ENCODE data around the gene THBS2. TPM values are rescaled to one million over a fixed set of nuclear protein-coding genes. Genes with fewer than 3 reads are reported as not detected.

The THBS2 gene
- total and polyA plus RNA-seq, 10 of the 15 experiments (the other 5 are each of a cell fraction or from before 2014, with no cell fraction given) = 0.07 to 0.10 TPM; not detected in 8

- DNase-seq (ENCODE audit: low read depth, low spot score) (no peak), ATAC-seq (no peak), FAIRE-seq (no peak)
- no peaks in the 10 kb centered on the region for H4K20me1 ChIP-seq (ENCODE audit: control insufficient read depth, insufficient read depth)
- intact Hi-C loops (cut with micrococcal nuclease; ENCODE audit: unreplicated experiment) = no loop called here
- no peak overlapping the region for H3K27ac ChIP-seq (ENCODE audit: control insufficient read depth, insufficient read depth)
- no peaks in the 10 kb centered on the region; the same call in 1 of the 3 replicates for H3K9me3 ChIP-seq (replicated peaks; ENCODE audit: control insufficient read depth, insufficient read depth, low read length)
- POLR2A ChIA-PET = no interaction called here
- no peak overlapping the region for H3K4me3 ChIP-seq
- H3K4me1 ChIP-seq (ENCODE audit: control insufficient read depth, insufficient read depth, low read length) = no peaks in the 10 kb centered on the region
- H3K36me3 ChIP-seq (ENCODE audit: control insufficient read depth in 2 of 2, insufficient read depth in 2 of 2, low read length in 1 of 2) = no peaks in the 10 kb centered on the region
- no peak overlapping the region for H2AFZ ChIP-seq (ENCODE audit: control insufficient read depth, low read depth, low read length)
- BruUV-seq (replicated peaks) = no TSS peak
- WGBS (ENCODE audit: insufficient coverage, insufficient replicate concordance, low lambda C conversion rate, missing lambda C conversion rate) = 93% methylated on average over 1 of the region's 1 CpG
- RAD21 ChIA-PET (ENCODE audit: unreplicated experiment) = no interaction called here
- in situ Hi-C loops (cut with MboI) = no loop called here
- no peaks in the 10 kb centered on the region for H3K27me3 ChIP-seq (replicated peaks in 1 of 2; ENCODE audit: control insufficient read depth in 2 of 2, insufficient read depth in 2 of 2, low read length in 1 of 2)
- H3K4me2 ChIP-seq (ENCODE audit: control insufficient read depth, insufficient read depth) = no peak overlapping the region
- no peaks in the 10 kb centered on the region for H3K79me2 ChIP-seq (ENCODE audit: control insufficient read depth, insufficient read depth, low read length)
- CTCF ChIA-PET = no interaction called here
- no peak overlapping the region for H3K9ac ChIP-seq (ENCODE audit: control insufficient read depth, insufficient read depth, low read length)
- SMC1A ChIA-PET (ENCODE audit: uncharacterized antibody, unreplicated experiment) = no interaction called here
- TF ChIP-seq, protein P1, sequence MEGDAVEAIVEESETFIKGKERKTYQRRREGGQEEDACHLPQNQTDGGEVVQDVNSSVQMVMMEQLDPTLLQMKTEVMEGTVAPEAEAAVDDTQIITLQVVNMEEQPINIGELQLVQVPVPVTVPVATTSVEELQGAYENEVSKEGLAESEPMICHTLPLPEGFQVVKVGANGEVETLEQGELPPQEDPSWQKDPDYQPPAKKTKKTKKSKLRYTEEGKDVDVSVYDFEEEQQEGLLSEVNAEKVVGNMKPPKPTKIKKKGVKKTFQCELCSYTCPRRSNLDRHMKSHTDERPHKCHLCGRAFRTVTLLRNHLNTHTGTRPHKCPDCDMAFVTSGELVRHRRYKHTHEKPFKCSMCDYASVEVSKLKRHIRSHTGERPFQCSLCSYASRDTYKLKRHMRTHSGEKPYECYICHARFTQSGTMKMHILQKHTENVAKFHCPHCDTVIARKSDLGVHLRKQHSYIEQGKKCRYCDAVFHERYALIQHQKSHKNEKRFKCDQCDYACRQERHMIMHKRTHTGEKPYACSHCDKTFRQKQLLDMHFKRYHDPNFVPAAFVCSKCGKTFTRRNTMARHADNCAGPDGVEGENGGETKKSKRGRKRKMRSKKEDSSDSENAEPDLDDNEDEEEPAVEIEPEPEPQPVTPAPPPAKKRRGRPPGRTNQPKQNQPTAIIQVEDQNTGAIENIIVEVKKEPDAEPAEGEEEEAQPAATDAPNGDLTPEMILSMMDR (IDR thresholded peaks at IDR 0.05 in 2 of 3, conservative IDR thresholded peaks at IDR 0.05 in 1 of 3; ENCODE audit: control insufficient read depth in 2 of 3, extremely low read depth in 1 of 3, insufficient read depth in 1 of 3, low read depth in 3 of 3, low read length in 3 of 3) = no peak
- no peak for TF ChIP-seq BACH1 (IDR thresholded peaks at IDR 0.05; ENCODE audit: borderline replicate concordance)
- no peak for TF ChIP-seq E2F4 (IDR thresholded peaks at IDR 0.05; ENCODE audit: low read depth, low read length)
- TF ChIP-seq, protein P2, sequence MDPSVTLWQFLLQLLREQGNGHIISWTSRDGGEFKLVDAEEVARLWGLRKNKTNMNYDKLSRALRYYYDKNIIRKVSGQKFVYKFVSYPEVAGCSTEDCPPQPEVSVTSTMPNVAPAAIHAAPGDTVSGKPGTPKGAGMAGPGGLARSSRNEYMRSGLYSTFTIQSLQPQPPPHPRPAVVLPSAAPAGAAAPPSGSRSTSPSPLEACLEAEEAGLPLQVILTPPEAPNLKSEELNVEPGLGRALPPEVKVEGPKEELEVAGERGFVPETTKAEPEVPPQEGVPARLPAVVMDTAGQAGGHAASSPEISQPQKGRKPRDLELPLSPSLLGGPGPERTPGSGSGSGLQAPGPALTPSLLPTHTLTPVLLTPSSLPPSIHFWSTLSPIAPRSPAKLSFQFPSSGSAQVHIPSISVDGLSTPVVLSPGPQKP (IDR thresholded peaks at IDR 0.05; ENCODE audit: low read depth, low read length) = no peak
- no peak for TF ChIP-seq RUNX3 (IDR thresholded peaks at IDR 0.05; ENCODE audit: low read length)
- TF ChIP-seq CHD2 (IDR thresholded peaks at IDR 0.05; ENCODE audit: borderline replicate concordance, low read depth, low read length) = no peak
- no peak for TF ChIP-seq POLR2AphosphoS2 (IDR thresholded peaks at IDR 0.05; ENCODE audit: low read depth, low read length)
- TF ChIP-seq CUX1 (IDR thresholded peaks at IDR 0.05; ENCODE audit: insufficient replicate concordance, low read depth, low read length) = no peak
- no peak for TF ChIP-seq KDM1A (IDR thresholded peaks at IDR 0.05; ENCODE audit: borderline replicate concordance)
- no peak for TF ChIP-seq FOS (IDR thresholded peaks at IDR 0.05; ENCODE audit: borderline replicate concordance, extremely low read depth, insufficient read length)
- TF ChIP-seq PML (IDR thresholded peaks at IDR 0.05; ENCODE audit: low read length) = no peak
- TF ChIP-seq SUZ12 (IDR thresholded peaks at IDR 0.05; ENCODE audit: unreplicated experiment) = no peak
- TF ChIP-seq HDAC6 (IDR thresholded peaks at IDR 0.05; ENCODE audit: unreplicated experiment) = no peak
Measured at GRCh38 chr6:169211881-169212280, 41.8 kb downstream of the THBS2 start.

All from GM12878 (cell line).